IMR-90 (cell line): ENCODE data around the gene OR6J1. TPM values are rescaled to one million over a fixed set of nuclear protein-coding genes. Genes with fewer than 3 reads are reported as not detected.

Source experiments
- ATAC-seq: fragments of 200-7000 bp; cut with Tn5 transposase; 2 replicates; pipeline ENCODE4 v1.9.1; 2020; ENCODE audit warnings: low read depth, mild to moderate bottlenecking, moderate library complexity
- BruUV-seq: library from RNA; stranded (reverse); fragments of 400-500 nt; replicated peaks from 2 replicates; lab custom pipeline; 2021; lab: Mats Ljungman, UMichigan
- CTCF ChIA-PET: fragments of 300-600 bp; formaldehyde crosslinking; extraction: SDS; loops from one replicate; lab custom pipeline; 2021; ENCODE audit warnings: antibody characterized with exemption; lab: Yijun Ruan, JAX
- POLR2A ChIA-PET: fragments of 300-600 bp; sonication (Branson Sonifier 250); formaldehyde crosslinking; loops from one replicate; lab custom pipeline; 2022; ENCODE audit warnings: antibody characterized with exemption; ENCODE audit not compliant: unreplicated experiment; lab: Charles Lee
- DNase-seq: peaks from one replicate; pipeline ENCODE4 v3.0.0; 2013
- H2AFZ ChIP-seq: replicated peaks from 2 replicates; pipeline ENCODE3; 2013; ENCODE audit warnings: low read length, mild to moderate bottlenecking; ENCODE audit not compliant: poor library complexity
- H2AK5ac ChIP-seq: 2 replicates; pipeline ENCODE4 v1.6.1; 2013; ENCODE audit warnings: low read depth, low read length, inconsistent platforms
- H2AK9ac ChIP-seq: replicated peaks from 2 replicates; pipeline ENCODE3; 2013; ENCODE audit warnings: mild to moderate bottlenecking, low read depth, low read length, moderate library complexity; ENCODE audit not compliant: poor library complexity
- H2BK120ac ChIP-seq: 2 replicates; pipeline ENCODE4 v1.6.1; 2013; ENCODE audit warnings: low read depth, low read length, inconsistent platforms
- H2BK15ac ChIP-seq: 3 replicates; pipeline ENCODE4 v1.6.1; 2013; ENCODE audit warnings: low read depth, low read length, inconsistent platforms
- H2BK20ac ChIP-seq: 2 replicates; pipeline ENCODE4 v1.6.1; 2013; ENCODE audit warnings: low read depth, mild to moderate bottlenecking, inconsistent platforms, low read length, moderate library complexity
- H2BK5ac ChIP-seq: 2 replicates; pipeline ENCODE4 v1.6.1; 2013; ENCODE audit warnings: mild to moderate bottlenecking, low read depth, low read length, inconsistent platforms; ENCODE audit not compliant: poor library complexity, severe bottlenecking
- H3K14ac ChIP-seq: replicated peaks from 2 replicates; pipeline ENCODE4 v1.6.1; 2013; ENCODE audit warnings: low read depth, low read length, inconsistent platforms
- H3K18ac ChIP-seq: 2 replicates; pipeline ENCODE4 v1.6.1; 2013; ENCODE audit warnings: low read depth, low read length, control low read depth
- H3K23ac ChIP-seq: 2 replicates; pipeline ENCODE4 v1.6.1; 2013; ENCODE audit warnings: low read depth, low read length, inconsistent platforms
- H3K27ac ChIP-seq: 2 replicates; pipeline ENCODE4 v1.5.1; 2013; ENCODE audit warnings: mild to moderate bottlenecking, control low read depth, low read length; ENCODE audit not compliant: insufficient read depth
- H3K27me3 ChIP-seq: 2 replicates; pipeline ENCODE4 v1.6.1; 2013; ENCODE audit warnings: low read length; ENCODE audit not compliant: control insufficient read depth, insufficient read depth
- H3K36me3 ChIP-seq: 2 replicates; pipeline ENCODE4 v1.6.1; 2013; ENCODE audit warnings: low read length, mixed read lengths; ENCODE audit not compliant: control insufficient read depth, insufficient read depth
- H3K4ac ChIP-seq: 2 replicates; pipeline ENCODE4 v1.6.1; 2013; ENCODE audit warnings: low read depth, low read length, inconsistent platforms
- H3K4me1 ChIP-seq: 2 replicates; pipeline ENCODE4 v1.6.1; 2013; ENCODE audit warnings: low read length, mixed read lengths; ENCODE audit not compliant: control insufficient read depth, insufficient read depth
- H3K4me2 ChIP-seq: 2 replicates; pipeline ENCODE4 v1.6.1; 2013; ENCODE audit warnings: low read depth, mild to moderate bottlenecking, control low read depth, low read length, moderate library complexity
- H3K4me3 ChIP-seq: 2 replicates; pipeline ENCODE4 v1.5.1; 2013; ENCODE audit warnings: low read depth, mild to moderate bottlenecking, control low read depth, low read length, moderate library complexity; ENCODE audit not compliant: insufficient read depth
- H3K56ac ChIP-seq: 2 replicates; pipeline ENCODE4 v1.6.1; 2013; ENCODE audit warnings: low read length, inconsistent platforms; ENCODE audit not compliant: insufficient read depth; ENCODE audit errors: extremely low read depth
- H3K79me1 ChIP-seq, 2 experiments: 2 replicates each; pipeline ENCODE4 v1.6.1; 2013; ENCODE audit warnings: low read length in 2 of 2, inconsistent platforms in 1 of 2, low read depth in 1 of 2
- H3K9ac ChIP-seq: 2 replicates; pipeline ENCODE4 v1.6.1; 2013; ENCODE audit warnings: low read depth, low read length, control low read depth
- H3K9me1 ChIP-seq: 2 replicates; pipeline ENCODE4 v1.6.1; 2013; ENCODE audit warnings: low read length, inconsistent platforms; ENCODE audit not compliant: insufficient read depth
- H3K9me3 ChIP-seq: 2 replicates; pipeline ENCODE4 v1.6.1; 2013; ENCODE audit warnings: low read length; ENCODE audit not compliant: control insufficient read depth, insufficient read depth
- H4K20me1 ChIP-seq: 2 replicates; pipeline ENCODE4 v1.6.1; 2013; ENCODE audit warnings: low read length, inconsistent platforms; ENCODE audit not compliant: insufficient read depth
- H4K5ac ChIP-seq: 2 replicates; pipeline ENCODE4 v1.6.1; 2013; ENCODE audit warnings: mild to moderate bottlenecking, low read depth, low read length, control low read depth
- H4K8ac ChIP-seq, 2 experiments: 2 replicates each; pipeline ENCODE4 v1.6.1; 2013; ENCODE audit warnings: low read depth in 2 of 2, low read length in 2 of 2, control low read depth in 1 of 2, inconsistent platforms in 1 of 2
- H4K91ac ChIP-seq: 2 replicates; pipeline ENCODE4 v1.6.1; 2013; ENCODE audit warnings: low read depth, low read length, inconsistent platforms; ENCODE audit not compliant: insufficient read depth
- BHLHE40 ChIP-seq: fragments of 150-350 bp; IDR thresholded peaks from 2 replicates; pipeline ENCODE4 v1.6.1; 2016; ENCODE audit warnings: mild to moderate bottlenecking, low read depth, low read length
- CEBPB ChIP-seq: IDR thresholded peaks from 2 replicates; pipeline ENCODE4 v1.6.1; 2012; ENCODE audit warnings: low read depth, low read length, improper control_type of control experiment
- CHD1 ChIP-seq: IDR thresholded peaks from 2 replicates; pipeline ENCODE4 v1.6.1; 2012; ENCODE audit warnings: low read depth, low read length, improper control_type of control experiment
- FOS ChIP-seq: fragments of 150-350 bp; IDR thresholded peaks from 2 replicates; pipeline ENCODE4 v1.6.1; 2016; ENCODE audit warnings: low read depth, low read length
- MAFK ChIP-seq: IDR thresholded peaks from 2 replicates; pipeline ENCODE4 v1.6.1; 2012; ENCODE audit warnings: low read depth, low read length, improper control_type of control experiment
- MAZ ChIP-seq: IDR thresholded peaks from 2 replicates; pipeline ENCODE4 v1.6.1; 2012; ENCODE audit warnings: low read depth, mild to moderate bottlenecking, low read length, improper control_type of control experiment, moderate library complexity, borderline replicate concordance
- MXI1 ChIP-seq: IDR thresholded peaks from 2 replicates; pipeline ENCODE4 v1.6.1; 2012; ENCODE audit warnings: low read depth, mild to moderate bottlenecking, low read length, moderate library complexity, borderline replicate concordance
- NFE2L2 ChIP-seq: fragments of 150-350 bp; IDR thresholded peaks from 2 replicates; pipeline ENCODE4 v1.6.1; 2016; ENCODE audit warnings: low read depth, mild to moderate bottlenecking, low read length
- POLR2A ChIP-seq: IDR thresholded peaks from 2 replicates; pipeline ENCODE4 v1.6.1; 2012; ENCODE audit warnings: mild to moderate bottlenecking, low read depth, low read length
- RAD21 ChIP-seq: IDR thresholded peaks from 2 replicates; pipeline ENCODE4 v1.6.1; 2012; ENCODE audit warnings: low read length, improper control_type of control experiment
- RCOR1 ChIP-seq: IDR thresholded peaks from 2 replicates; pipeline ENCODE4 v1.6.1; 2012; ENCODE audit warnings: mild to moderate bottlenecking, low read length, improper control_type of control experiment; ENCODE audit not compliant: insufficient replicate concordance
- RFX5 ChIP-seq: IDR thresholded peaks from 2 replicates; pipeline ENCODE4 v1.8.0; 2012; ENCODE audit warnings: low read depth, mild to moderate bottlenecking, low read length, moderate library complexity
- SMC3 ChIP-seq: fragments of 150-350 bp; IDR thresholded peaks from 2 replicates; pipeline ENCODE4 v1.6.1; 2016; ENCODE audit warnings: low read depth, mild to moderate bottlenecking, antibody characterized with exemption, low read length, moderate library complexity
- WGBS, 2 experiments: methylation state at CpG; one replicate each; pipeline versions ENCODE4 v1.1.5 to v1.1.7; 2013; ENCODE audit warnings: missing lambda C conversion rate in 2 of 2; ENCODE audit not compliant: insufficient read length in 1 of 2; ENCODE audit errors: extremely low coverage in 2 of 2; 5-methylcytosine and 5-hydroxymethylcytosine counted together
- dilution Hi-C: fragments of 300-500 bp; cut with HindIII; formaldehyde crosslinking; loops from one replicate; pipeline ENCODE4 v1.14.3; 2018; ENCODE audit warnings: low sequenced_read_pairs; ENCODE audit not compliant: unreplicated experiment
- in situ Hi-C: fragments of 300-500 bp; cut with MboI; formaldehyde crosslinking; loops from 3 replicates; pipeline ENCODE4 v1.14.3; 2019; ENCODE audit warnings: low sequenced_read_pairs, inconsistent platforms, mixed read lengths
- intact Hi-C: fragments of 100-400 bp; cut with micrococcal nuclease; formaldehyde crosslinking; loops from 2 replicates; pipeline ENCODE4 v1.10.0; 2022
- polyA plus RNA-seq, 3 experiments: library from polyadenylated mRNA; depleted of rRNA; stranded (reverse); fragments of >200 nt; gene quantifications; 2 replicates each; pipeline ENCODE4 v1.2.3, GENCODE V29; 2012; ENCODE audit warnings: low replicate concordance in 1 of 3
- total RNA-seq: library from RNA; depleted of rRNA; stranded (reverse); fragments of >200 nt; gene quantifications from 2 replicates; pipeline ENCODE4 v1.2.3, GENCODE V29; 2012
- TF ChIP-seq, protein P1 (sequence below): fragments of 150-350 bp; IDR thresholded peaks from 2 replicates; pipeline ENCODE4 v1.6.1; 2016; ENCODE audit warnings: low read depth, mild to moderate bottlenecking, low read length, moderate library complexity, borderline replicate concordance
- TF ChIP-seq, protein P2 (sequence below): fragments of 150-350 bp; IDR thresholded peaks from 2 replicates; pipeline ENCODE4 v1.6.1; 2017; ENCODE audit warnings: mild to moderate bottlenecking, antibody characterized with exemption, low read length, low read depth
- TF ChIP-seq, protein P3 (sequence below): conservative IDR thresholded peaks from 2 replicates; pipeline ENCODE4 v1.5.1; 2012; ENCODE audit warnings: mild to moderate bottlenecking, low read depth, low read length, improper control_type of control experiment

The OR6J1 gene
- total and polyA plus RNA-seq, 2 of the 4 experiments (the other 2 are of a cell fraction), result not detected

DNA sequence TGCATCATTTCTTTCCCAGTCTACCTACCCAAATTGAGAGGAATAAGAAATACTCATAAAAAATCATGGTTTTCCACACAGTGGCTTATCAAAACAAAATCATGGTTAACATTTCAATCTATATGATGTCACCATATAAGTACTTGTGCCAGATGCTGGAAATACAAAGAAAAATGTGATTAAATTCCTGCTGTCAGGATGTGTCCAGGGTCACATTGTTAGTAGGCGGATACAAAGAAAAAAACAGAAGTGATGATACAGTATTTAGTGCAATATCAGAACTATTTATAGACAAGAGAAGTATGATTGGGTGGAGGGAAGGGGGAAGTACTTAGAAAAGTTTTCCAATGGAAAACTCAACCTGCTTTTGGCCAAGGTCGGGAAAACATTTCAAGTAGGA lies 47.0 kb upstream of the OR6J1 start:
- dilution Hi-C loops, result no loop called here
- no peak for TF ChIP-seq RFX5
- TF ChIP-seq, protein P1, sequence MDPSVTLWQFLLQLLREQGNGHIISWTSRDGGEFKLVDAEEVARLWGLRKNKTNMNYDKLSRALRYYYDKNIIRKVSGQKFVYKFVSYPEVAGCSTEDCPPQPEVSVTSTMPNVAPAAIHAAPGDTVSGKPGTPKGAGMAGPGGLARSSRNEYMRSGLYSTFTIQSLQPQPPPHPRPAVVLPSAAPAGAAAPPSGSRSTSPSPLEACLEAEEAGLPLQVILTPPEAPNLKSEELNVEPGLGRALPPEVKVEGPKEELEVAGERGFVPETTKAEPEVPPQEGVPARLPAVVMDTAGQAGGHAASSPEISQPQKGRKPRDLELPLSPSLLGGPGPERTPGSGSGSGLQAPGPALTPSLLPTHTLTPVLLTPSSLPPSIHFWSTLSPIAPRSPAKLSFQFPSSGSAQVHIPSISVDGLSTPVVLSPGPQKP, result no peak
- no peak for TF ChIP-seq POLR2A
- TF ChIP-seq CEBPB, result no peak
- no peak for TF ChIP-seq SMC3
- TF ChIP-seq FOS, result no peak
- TF ChIP-seq MAFK, result no peak
- TF ChIP-seq, protein P2, sequence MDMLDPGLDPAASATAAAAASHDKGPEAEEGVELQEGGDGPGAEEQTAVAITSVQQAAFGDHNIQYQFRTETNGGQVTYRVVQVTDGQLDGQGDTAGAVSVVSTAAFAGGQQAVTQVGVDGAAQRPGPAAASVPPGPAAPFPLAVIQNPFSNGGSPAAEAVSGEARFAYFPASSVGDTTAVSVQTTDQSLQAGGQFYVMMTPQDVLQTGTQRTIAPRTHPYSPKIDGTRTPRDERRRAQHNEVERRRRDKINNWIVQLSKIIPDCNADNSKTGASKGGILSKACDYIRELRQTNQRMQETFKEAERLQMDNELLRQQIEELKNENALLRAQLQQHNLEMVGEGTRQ, result no peak
- TF ChIP-seq CHD1, result no peak
- no peak for TF ChIP-seq RCOR1
- TF ChIP-seq BHLHE40, result no peak
- no peak for TF ChIP-seq RAD21
- no peak for TF ChIP-seq NFE2L2
- TF ChIP-seq, protein P3, sequence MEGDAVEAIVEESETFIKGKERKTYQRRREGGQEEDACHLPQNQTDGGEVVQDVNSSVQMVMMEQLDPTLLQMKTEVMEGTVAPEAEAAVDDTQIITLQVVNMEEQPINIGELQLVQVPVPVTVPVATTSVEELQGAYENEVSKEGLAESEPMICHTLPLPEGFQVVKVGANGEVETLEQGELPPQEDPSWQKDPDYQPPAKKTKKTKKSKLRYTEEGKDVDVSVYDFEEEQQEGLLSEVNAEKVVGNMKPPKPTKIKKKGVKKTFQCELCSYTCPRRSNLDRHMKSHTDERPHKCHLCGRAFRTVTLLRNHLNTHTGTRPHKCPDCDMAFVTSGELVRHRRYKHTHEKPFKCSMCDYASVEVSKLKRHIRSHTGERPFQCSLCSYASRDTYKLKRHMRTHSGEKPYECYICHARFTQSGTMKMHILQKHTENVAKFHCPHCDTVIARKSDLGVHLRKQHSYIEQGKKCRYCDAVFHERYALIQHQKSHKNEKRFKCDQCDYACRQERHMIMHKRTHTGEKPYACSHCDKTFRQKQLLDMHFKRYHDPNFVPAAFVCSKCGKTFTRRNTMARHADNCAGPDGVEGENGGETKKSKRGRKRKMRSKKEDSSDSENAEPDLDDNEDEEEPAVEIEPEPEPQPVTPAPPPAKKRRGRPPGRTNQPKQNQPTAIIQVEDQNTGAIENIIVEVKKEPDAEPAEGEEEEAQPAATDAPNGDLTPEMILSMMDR, result no peak
- no peak for TF ChIP-seq MAZ
- no peak for TF ChIP-seq MXI1
- H2AFZ ChIP-seq, result no peak overlapping the region
- no peak overlapping the region for H3K23ac ChIP-seq
- H3K27ac ChIP-seq, result no peak overlapping the region
- H2BK5ac ChIP-seq, result no peak overlapping the region
- no peak overlapping the region for H3K4me2 ChIP-seq
- H3K4ac ChIP-seq, result no peak overlapping the region; the same call in 1 of the 2 replicates
- DNase-seq (peak; percentile 72), ATAC-seq (peak; percentile 66)
- ChIA-PET POLR2A (no interaction called here), CTCF (no interaction called here)
- no peaks in the 10 kb centered on the region for H3K36me3 ChIP-seq
- no CpG with 5 or more reads among the region's 2 CpGs for WGBS, 2 experiments
- no peak overlapping the region for H4K5ac ChIP-seq
- peaks cover 2% of the 10 kb centered on the region; the same call in 1 of the 2 replicates for H3K4me1 ChIP-seq
- H3K79me1 ChIP-seq, result no peaks in the 10 kb centered on the region
- H3K14ac ChIP-seq, result no peak overlapping the region
- peak overlapping the region; percentile 41; the same call in 1 of the 2 replicates for H2BK120ac ChIP-seq
- BruUV-seq, result no TSS peak
- no peak overlapping the region for H3K18ac ChIP-seq
- H3K56ac ChIP-seq, result no peak overlapping the region
- in situ Hi-C loops, result no loop called here
- H3K9ac ChIP-seq, result no peak overlapping the region
- intact Hi-C loops, result no loop called here
- no peak overlapping the region for H2BK15ac ChIP-seq
- H4K20me1 ChIP-seq, result no peaks in the 10 kb centered on the region
- no peaks in the 10 kb centered on the region for H3K9me1 ChIP-seq
- no peak overlapping the region for H2AK9ac ChIP-seq
- peaks cover 5% of the 10 kb centered on the region for H3K9me3 ChIP-seq
- no peak overlapping the region for H2BK20ac ChIP-seq
- peaks cover 18% of the 10 kb centered on the region for H3K27me3 ChIP-seq
- H2AK5ac ChIP-seq, result no peak overlapping the region
- H3K4me3 ChIP-seq, result no peak overlapping the region
- peak overlapping the region in 1 of 2 experiments; percentile 8; a peak in 1 of 4 replicates for H4K8ac ChIP-seq
- H4K91ac ChIP-seq, result no peak overlapping the region
